Bone marrow (tissue), 2 donors: ENCODE results near the gene AHDC1.
"Not testable (repeated sequence)": the region's sequence is repeated elsewhere in the genome, so short reads cannot be mapped to it uniquely, and the experiment has no call there.

ENCODE experiments used
- DNase-seq, 2 donors: peaks; one replicate each; lab custom pipeline; 2025; lab: John Stamatoyannopoulos, UW

The AHDC1 gene

DNA sequence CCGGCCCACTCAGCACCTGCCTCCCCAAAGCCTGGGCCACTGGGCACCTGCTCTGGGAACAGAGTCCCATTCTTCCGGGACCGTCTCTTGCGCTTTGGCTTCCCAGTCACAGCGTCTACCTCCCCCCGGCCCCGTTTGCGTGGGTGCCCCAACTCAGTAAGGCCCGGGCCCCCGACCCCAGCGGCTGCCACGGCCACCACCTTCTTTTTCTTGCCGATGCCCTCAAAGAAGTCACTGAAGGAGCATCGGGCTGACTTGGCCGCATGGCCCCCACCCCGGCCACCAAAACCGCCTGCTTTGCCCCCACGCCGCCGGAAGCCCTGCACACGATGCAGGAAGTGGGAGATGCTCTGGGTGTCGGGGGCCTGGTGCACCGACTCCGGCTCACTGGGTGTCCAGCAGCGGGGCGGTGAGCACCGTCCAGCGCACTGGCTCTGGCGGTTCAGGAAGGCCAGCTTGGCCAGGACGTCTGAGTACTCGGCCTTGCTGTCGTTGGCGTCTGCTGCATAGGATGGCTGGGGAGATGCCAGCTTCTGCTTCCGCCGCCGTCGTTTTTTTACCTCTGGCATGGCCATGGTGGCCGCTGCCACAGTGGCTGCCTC lies 54.0 kb downstream of the AHDC1 start:
- no peak for DNase-seq

DNA sequence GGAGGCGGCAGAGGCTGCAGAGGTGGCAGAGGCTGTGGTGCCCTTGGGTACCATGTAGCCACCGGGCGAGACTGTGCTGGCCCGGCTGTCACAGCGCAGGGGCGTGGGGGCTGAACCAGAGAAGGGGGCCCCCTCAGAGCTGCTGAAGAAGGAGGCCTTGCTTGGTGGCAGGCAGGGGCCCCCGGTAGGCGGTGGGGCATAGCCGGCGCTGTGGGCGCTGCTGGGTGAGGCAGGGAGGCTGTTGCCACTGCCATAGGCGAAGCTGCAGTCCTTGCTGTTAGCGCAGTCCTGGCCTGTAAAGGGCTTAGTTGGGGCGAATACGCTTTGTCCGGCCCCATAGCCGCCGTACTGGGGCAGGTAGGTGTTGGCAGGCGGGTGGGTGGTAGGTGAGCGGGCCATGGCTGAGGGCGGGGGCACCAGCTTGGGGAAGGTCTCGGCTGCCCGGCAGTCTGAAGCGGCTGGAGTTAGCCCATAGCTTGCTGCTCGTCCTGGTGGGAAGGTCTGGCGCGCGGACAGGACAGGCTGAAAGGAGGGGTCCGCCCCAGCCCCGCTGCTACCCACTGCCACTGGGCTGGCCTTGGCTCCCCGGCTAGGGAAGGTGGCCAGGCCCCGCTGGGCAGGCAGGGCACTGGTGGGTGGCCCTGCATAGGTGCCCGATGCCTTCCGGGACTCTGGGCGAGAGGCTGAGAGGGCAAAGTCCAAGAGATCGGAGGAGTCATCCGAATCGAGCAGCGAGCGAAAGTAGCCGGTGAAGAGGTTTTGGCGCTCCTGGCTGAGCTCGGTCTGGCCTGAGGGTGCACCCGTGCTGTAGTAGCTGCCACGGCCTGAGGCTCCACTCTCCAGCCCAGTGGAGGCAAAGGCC lies 54.9 kb downstream of the AHDC1 start:
- DNase-seq = no peak

DNA sequence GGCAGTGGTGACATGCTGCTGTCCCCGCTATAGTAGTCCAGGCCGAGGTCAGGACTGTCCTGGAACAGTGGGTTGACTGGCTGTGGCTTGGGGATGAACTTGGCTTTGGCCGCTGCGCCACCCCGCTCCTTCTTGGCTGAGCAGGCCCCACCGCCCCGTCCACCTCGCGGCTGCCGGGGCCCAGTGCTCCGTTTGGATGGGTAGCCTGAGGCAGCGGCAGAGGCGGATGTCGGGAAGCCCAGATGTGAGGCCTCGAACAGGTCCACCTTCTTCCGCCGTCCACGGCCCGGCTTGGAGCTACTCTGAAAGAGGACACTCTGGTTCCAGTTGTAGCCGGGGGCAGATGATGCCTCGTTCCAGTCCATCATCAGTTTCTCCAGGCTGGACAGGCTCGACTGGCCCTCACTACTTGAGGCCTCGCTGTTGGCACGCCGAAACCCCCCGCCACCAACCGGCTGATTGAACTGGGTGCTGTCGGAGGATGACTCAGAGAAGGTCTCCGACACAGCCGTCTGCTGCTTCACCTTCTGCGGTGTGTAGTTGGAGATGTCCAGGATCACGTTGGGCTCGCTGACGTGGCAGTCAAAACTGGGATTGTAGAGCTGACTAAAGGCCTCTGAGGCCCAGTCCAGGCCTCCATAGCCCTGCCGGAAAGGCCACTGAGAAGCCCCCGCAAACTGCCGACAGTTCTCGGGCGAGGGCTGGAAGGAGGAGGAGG lies 55.6 kb downstream of the AHDC1 start:
- no peak for DNase-seq

DNA sequence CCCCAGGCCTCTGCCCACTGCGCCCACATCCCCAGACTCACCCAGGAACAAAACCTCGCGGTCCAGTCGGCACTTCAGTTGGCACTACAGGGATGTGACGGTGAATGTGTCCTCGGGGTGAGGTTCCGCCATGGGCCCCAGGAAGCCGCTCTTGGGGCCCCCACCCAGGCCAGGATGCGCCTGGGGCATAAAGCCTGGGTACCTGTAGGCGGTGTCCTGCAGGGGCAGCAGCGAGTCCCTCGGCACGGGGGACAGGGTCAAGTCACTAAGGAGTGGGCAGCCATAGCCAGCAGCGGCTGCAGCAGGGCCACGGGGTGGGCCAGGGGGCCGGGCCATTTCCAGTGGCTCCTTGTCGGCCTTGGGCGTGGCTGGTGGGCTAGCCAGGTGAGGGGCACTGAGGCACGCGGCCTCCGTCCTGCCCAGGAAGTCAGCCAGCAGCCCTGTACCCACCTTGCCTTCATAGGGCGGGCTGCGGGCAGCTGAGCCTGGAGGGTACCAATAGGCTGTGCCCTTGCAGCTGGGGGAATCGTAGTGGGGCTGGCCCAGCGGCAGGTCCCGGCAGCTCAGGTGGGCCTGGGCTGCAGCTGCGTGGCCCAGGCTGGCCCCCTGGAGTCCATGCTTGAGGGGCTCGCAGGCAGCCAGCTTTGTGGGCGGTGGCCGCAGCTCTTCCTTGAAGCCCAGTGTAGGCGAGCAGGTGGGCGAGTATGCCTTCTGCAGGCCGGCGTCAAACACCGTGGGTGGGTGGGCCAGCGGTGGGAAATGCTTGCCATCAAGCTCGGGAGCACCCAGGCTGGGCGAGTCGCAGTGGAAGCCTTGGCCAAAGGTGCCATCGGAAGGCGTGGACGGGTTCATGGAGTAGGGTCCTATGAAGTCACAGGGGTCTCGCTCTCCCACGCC lies 56.5 kb downstream of the AHDC1 start:
- DNase-seq = no peak

DNA sequence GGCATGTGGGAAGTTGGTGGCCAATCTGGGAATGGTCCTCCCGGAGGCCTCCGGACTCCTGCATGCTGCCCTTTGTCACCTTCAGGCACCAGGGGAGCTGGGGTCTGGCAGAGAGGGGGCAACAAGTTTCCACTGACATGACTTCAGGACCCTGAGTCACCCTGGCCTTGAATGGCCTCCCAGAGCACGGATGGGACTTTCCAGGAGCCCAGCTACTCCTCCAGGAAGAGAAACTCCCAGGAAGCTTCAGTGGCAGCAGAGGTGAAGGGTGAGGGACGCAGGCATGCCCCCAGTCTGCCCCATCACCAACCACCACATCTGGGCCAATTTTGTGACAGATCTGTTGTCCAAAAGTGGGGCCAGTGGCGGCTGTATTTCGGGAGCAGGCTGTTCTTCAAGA lies 58.1 kb downstream of the AHDC1 start:
- no peak for DNase-seq

DNA sequence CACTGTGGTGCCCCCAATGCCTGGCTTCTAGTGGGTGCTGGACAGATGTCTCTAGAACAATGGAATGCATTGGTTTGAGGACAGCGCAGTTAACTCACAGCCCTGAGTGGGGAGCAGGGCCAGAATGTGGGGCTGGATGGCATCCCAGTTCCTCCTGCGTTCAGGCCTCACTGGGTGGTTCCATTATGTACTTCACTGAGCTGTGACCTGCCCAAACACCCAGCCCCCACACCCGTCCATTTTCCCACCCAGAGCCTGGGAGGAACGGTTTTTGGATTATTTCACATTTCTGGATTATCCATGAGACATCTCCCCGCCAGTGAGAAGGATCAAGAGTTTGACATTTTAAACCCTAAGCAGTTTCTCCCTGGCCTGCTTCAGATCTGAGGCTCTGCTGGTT lies 58.7 kb downstream of the AHDC1 start:
- DNase-seq = no peak

DNA sequence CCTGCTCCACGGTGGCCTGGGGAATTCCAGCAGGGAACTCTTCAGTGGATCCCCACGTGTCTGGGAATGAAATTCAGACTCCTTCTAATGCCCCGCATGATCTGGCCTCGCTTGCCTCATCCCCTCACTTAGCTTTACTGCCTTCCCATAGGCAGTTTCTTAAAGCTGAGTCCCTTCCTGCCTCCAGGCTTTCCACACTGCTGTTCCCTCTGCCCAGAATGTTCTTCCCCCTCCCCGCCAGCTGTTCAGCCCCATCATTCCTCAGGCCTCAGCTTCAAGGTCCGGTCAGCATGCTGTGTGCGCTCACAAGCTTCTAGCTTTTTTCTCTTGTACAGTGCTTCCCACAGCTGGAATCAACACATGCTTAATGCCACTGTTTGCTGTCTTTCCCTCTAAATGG lies 59.1 kb downstream of the AHDC1 start:
- no peak for DNase-seq

DNA sequence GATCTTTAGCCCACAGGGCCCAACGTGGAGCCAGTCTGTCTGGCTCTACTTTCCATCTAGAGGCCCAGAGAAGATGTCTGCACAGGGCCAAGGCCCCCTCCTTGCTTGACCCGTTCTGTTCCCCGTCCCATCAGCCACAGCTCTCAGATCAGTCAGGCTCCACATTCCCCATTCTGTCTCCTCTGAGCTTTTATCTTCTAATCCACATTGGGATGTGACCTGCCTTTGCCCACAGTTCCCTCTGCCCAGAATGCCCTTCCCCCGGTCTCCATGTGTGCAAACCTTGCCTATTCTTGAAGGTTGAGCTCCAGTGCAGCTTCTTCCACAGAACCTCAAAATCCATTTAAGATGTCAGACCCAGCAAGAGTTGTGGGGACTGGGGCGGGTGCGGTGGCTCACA lies 60.7 kb downstream of the AHDC1 start:
- DNase-seq = no peak

DNA sequence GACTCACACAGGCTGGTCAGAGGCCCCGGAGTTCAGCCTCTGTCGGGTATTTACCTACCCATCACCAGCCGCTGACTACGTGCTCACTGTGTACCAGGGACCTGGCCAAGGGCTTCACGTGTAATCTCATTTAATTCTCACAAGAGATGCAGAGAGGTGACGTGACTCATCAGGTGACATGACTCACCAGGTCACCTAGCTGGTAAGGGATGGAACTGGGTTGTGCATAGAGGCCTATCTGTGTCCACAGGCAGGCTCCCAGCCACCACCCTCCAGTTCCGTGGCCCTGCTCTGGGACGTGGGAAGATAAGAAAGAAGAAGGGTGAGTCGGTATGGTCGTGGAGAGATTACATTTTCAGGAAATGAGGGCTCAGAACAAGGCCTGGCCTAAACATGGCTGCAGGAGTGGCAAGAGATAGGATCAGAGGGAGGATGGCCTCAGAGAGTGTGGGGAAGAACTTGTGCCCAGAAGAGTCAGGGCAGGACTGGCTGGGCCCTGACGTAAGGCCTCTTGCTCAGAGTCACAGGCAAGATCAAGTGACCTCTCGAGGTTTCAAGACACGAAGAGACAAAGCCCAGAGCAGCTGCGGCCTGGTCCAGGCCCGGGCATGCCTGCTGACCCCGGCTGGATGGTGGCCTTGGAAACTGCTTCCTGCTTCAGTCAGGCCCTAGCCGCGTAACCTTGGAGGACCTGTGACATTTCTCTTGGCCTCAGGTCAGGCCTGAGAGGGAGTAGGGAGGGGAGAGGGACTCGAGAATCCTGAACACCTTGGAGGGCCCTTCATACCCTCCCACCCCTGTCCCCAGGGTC lies 61.3 kb downstream of the AHDC1 start:
- DNase-seq = no peak

DNA sequence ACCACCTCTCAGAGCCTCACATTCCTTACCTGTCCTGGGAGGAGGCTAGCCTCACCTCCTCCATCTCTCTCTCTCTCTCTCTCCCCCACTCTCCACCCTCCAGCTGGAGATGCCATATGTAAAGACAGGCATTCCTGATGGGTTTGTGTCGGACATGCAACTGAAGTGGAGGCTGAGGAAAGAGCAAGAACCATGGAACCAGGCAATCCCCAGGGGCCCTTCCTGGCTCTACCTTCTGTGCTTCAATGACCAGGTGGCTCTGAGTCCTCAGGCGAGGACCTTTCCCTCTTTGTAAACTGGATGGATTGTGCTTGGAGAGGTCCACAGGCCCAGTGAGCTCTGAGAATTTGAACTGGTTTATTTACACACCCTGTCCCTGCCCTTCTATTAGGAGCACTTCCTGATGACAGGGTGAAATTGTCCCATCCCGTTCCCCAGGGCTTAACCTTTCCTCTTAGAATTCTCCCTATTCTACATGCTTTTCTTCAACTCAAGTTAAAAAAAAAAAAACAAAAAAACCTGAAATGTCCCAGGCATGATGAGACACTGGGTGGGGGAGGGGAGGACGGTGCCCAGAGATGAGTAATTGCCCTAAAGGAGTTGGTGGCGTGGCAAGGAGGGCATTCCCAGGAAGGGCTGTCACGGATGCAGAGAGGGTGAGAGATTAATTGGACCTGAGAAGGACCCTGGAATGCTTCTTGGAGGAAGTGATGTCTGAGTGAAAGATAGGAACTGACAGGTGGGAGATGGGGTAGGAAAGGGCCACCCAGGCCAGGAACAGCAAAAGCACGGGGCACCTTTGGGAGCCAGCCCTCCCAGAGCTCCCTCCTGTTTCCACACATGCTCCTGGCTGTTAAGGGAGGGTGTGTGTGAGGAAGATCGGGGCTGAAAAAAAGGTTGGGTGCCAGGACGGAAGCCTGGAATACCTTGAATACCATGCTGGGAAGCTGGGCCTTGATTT lies 63.8 kb downstream of the AHDC1 start:
- DNase-seq = no peak

DNA sequence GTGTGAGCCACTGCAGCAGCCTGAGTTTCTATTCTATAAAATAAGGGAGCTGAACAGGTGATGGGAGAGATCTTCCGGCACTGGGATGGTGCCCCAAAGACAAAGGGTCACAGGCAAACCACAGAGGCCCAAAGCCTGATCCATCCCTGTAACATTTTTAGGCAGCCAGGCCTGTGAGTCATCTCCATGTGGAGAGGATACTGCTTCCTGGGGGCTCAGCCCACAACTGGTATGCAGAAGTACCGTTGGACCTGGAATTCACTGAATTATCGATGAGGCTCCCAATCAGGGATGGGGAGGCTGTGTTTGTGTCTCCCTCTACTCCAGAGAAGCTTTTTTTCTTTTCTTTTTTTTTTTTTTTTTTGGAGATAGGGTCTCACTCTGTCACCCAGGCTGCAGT lies 65.2 kb downstream of the AHDC1 start:
- no peak for DNase-seq

DNA sequence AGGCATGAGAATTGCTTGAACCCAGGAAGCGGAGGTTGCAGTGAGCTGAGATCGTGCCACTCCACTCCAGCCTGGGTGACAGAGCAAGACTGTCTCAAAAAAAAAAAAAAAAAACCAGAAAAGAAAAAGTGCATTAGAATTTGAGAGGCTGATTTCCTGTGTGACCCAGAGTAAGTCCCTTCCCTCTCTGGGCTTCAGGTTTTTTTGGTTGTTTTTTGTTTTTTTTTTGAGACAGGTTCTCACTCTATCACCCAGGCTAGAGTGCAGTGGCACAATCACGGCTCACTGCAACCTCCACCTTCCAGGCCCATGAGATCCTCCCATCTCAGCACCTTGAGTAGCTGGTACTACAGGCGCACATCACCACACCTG lies 65.7 kb downstream of the AHDC1 start:
- DNase-seq = not testable (repeated sequence)

DNA sequence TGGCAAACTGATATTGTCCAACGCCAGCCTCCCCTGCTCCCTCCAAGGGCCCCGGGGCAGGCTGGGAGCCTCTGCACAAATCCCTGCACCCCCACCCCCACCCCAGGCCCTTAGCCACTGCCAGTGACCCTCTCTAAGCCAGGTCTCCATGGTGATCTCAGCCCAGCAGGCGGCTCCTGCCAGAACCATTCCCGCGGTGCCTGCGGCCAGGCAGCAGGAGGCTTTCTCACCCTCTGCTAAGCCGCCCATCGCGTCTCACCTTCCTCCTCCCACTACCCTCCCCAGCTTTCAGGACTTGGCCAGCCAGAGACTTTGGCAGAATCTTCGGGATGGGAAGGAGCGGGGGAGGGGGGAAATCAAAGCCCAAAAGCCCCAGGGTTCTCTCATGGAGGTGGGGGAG lies 67.2 kb downstream of the AHDC1 start:
- no peak for DNase-seq

DNA sequence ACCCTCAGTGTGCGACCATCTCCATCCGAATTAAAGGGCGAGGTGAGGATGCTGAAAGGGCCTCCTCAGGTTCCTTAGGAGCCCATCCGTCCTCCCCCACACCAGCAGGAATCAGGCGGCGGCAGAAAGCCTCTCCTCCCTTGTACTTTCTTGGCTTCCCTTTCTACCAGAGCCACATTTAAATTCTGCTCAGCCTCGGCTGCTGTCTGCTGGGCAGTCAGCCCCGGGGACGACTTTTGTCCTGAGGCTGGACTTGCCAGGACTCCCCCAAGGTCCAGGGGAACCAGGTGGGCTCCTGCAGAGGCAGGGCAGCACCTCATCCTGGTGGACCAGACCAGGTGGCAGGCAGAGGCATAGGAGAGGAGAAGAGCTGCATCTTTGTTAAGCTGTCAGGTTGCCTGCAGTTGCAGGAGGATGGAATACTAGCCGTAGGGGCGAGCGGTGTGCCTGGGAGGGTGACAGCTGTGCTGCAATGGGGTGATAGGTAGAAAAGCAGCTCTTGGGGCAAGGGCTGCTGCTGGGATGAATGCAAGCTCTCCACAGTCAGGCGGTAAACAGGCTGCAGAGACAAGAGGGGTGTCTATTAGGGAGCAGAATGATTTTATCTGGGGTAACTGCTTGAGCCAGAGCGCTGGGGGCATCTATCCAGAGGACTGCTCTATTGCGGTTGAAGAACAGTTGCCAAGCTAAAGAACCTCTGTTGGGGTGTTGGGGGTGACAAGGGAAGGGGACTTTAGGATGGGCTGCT lies 67.8 kb downstream of the AHDC1 start:
- no peak for DNase-seq

DNA sequence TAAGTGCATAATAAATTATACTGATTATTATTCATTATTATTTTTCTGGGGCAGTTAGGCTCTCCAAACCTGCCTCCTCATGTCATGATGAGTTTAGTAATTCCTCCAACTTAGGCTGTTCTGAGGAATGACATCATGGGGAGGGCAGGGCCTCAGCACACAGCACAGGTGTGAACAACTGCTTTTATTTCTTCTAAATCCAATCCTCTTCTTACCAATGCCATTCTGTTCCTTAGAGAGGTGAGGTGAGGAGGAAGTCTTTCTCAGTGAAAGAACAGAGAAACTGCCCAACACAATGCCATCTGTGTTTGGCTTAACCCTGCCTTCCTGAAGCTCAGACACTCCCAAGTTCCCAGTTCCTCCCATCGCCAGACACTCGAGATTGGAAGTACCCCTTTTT lies 68.6 kb downstream of the AHDC1 start:
- no peak for DNase-seq

DNA sequence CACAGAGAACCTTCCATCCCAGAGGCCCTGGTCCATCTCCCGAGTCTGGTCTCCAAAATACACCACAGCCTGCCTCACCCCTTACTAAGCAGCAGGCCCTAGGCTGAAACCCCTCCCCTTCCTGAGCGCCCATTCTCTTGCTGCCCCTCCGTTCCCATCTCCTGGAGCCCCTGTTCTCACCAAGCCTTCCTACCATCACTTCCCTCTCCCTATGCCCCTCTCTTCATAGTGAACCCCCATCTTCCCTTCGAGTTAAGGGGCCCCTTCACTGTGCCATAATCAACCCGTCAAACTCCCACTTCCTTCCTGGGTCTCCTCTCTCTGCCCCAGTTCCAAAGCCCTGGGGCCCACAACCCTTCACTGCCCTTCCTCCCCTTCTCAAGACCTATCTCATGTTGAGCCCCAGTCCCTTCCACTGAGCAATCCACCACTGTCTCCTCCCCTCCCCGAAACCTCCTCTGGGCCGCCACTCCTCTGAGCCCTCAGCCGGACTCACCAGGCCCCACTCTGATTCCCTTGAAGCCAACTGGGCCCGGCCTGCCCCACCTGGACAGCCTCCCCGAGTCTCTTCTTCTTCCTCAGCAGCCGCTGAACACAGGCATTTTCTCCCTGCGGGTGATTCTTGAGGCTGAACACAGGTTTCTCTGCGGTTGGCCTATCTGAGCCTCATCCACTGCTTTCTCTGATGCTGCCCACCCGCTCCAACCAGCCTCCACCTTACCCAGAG lies 71.8 kb downstream of the AHDC1 start:
- DNase-seq = no peak

DNA sequence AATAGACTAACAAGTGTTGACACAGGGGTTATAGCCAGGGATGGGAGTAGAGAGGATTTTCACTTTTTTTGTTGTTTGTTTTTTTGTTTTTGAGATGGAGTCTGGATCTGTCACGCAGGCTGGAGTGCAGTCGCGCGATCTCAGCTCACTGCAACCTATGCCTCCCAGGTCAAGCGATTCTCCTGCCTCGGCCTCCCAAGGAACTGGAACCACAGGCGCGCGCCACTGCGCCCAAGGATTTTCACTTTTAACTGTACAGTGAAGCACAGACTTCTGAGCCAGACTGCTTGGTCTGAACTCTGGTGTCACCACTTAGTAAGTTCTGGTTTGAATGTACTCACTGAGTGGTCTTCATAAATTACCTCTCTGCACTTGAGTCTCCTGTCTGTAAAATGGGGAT lies 73.8 kb downstream of the AHDC1 start:
- DNase-seq = no peak

DNA sequence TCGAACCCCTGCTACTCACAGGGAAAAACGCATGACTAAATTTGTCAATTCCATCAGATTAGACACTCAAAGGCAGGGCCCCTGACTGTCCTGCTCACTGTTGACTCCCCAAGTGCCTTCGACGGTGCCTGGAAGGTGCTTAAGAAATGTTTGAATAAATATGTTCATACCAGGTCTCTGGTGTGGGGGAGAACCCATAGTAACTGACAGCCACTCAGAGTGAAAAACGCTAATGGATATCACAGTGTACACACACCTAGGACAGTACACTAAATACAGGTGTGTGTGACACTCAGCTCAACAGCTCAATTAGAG lies 74.3 kb downstream of the AHDC1 start:
- DNase-seq = no peak
